Body of pancreas (tissue), 4 donors: Measurements from ENCODE around the gene EXT2.

ENCODE experiments used
- CTCF ChIP-seq, 7 experiments: fragments of 450-650 bp in 4 of 7; fragments of 200-600 bp in 3 of 7; sonication (generic) in 3 of 7; IDR thresholded peaks; one replicate each; pipeline ENCODE4 v1.5.1; 2016 to 2019; ENCODE audit warnings: antibody characterized with exemption in 7 of 7
- POLR2A ChIP-seq, 3 donors: fragments of 450-650 bp; IDR thresholded peaks; one replicate each; pipeline ENCODE4 v1.6.1; 2016; ENCODE audit warnings: antibody characterized with exemption in 3 of 3, mild to moderate bottlenecking in 2 of 3

GRCh38 chr11:44065841-44066731 lies 29.4 kb upstream of the EXT2 start, which contains the start of gene ACCS:
- TF ChIP-seq POLR2A (IDR thresholded peaks at IDR 0.05): peak; percentile 66 to 85 (median 81)
- TF ChIP-seq CTCF (IDR thresholded peaks at IDR 0.05): peak; percentile 75 to 96 (median 91)
